ENCODE data around the gene ARID1B. TPM values are rescaled to one million over a fixed set of nuclear protein-coding genes. Genes with fewer than 3 reads are reported as not detected.

The ARID1B gene
- total and polyA plus RNA-seq, 12 donors = 11.2 to 63.2 (median 52.2) TPM

DNA sequence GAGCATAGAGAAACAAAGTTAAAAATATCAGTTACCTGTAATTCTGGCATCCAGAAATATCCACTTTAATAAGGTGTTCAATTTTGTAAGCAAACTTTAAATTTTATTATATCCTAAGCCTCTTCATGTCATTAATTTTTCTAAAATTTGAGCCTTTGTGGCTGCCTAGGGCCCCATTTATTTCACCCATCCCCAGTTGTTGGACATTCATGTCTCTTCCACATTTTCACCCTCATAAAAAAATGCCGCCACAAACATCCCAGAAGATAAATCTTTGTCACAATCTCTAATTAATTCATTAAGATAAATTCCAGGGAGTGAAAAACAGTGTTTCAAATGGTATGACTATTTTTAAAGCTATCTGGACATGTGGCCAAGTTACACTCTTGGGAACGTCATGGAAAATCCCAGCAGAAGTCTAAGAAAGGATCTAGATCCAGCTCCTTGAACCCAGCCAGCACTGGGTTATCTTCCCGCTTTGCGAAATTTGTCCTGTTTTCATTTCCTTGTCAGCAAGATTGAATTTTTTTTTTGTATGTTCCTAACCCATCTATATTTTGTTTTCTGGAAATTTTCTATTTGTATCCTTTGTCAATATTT is 448.9 kb downstream of the ARID1B start:
- Histone ChIP-seq H3K27me3 (no peaks in the 10 kb centered on the region), H3K4me3 (no peak overlapping the region), H3K9me3 (no peaks in the 10 kb centered on the region), H3K27ac (peak overlapping the region in 9 of 10 donors; percentile 20 to 77 (median 67)), H3K4me1 (peaks cover 0 to 41% (median 13%) of the 10 kb centered on the region in 9 donors), H3K36me3 (no peaks in the 10 kb centered on the region)
- ATAC-seq (peak in 7 of 8 donors; percentile 70 to 84 (median 79)), DNase-seq (peak in 1 of 2 donors; percentile 74)
- intact Hi-C loops (cut with DNase I) = loop anchor here in 6 of 10 donors (2.0 to 10.0 kb wide), 3 partner anchors 43 to 49 kb away; no protein-coding TSS in a partner anchor
- TF ChIP-seq, protein P1, sequence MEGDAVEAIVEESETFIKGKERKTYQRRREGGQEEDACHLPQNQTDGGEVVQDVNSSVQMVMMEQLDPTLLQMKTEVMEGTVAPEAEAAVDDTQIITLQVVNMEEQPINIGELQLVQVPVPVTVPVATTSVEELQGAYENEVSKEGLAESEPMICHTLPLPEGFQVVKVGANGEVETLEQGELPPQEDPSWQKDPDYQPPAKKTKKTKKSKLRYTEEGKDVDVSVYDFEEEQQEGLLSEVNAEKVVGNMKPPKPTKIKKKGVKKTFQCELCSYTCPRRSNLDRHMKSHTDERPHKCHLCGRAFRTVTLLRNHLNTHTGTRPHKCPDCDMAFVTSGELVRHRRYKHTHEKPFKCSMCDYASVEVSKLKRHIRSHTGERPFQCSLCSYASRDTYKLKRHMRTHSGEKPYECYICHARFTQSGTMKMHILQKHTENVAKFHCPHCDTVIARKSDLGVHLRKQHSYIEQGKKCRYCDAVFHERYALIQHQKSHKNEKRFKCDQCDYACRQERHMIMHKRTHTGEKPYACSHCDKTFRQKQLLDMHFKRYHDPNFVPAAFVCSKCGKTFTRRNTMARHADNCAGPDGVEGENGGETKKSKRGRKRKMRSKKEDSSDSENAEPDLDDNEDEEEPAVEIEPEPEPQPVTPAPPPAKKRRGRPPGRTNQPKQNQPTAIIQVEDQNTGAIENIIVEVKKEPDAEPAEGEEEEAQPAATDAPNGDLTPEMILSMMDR (IDR thresholded peaks at IDR 0.05) = no peak
- WGBS, 2 donors = 49 to 55% methylated on average over 4 of the region's 4 CpGs

DNA sequence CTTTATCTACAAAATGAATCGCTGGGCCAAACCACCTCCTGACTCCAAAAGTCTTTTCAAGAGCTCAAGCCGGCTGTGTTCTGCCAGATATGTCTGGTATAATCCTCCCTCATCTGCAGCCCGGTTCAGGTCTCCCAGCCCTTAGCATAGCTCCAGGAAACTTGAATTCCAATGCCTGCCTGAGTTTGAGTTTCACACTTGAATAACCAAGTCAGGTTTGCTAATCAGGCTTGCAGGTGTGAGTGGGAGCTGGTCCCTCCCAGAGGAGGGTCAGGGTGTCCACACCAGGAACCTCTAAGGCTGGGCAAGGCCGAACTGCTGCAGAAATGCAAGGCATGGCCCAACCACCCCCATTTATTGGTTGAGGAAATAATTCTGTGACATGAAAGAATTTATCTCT is 449.6 kb downstream of the ARID1B start:
- H3K4me3 ChIP-seq = no peak overlapping the region
- H3K27ac ChIP-seq = peak overlapping the region in 7 of 10 donors; percentile 19 to 77 (median 65)
- intact Hi-C loops (cut with DNase I) = loop anchor here in 6 of 10 donors (2.0 to 10.0 kb wide), 3 partner anchors 42 to 48 kb away; no protein-coding TSS in a partner anchor
- peak in 1 of 8 donors; percentile 19 for ATAC-seq
- H3K27me3 ChIP-seq = no peaks in the 10 kb centered on the region
- peaks cover 0 to 37% (median 13%) of the 10 kb centered on the region in 9 donors for H3K4me1 ChIP-seq
- 33 to 35% methylated on average over 4 of the region's 4 CpGs for whole genome bisulfite sequencing, 2 donors
- H3K9me3 ChIP-seq = no peaks in the 10 kb centered on the region
- no peaks in the 10 kb centered on the region for H3K36me3 ChIP-seq
- DNase-seq = no peak
- TF ChIP-seq, protein P1 (IDR thresholded peaks at IDR 0.05) = no peak

DNA sequence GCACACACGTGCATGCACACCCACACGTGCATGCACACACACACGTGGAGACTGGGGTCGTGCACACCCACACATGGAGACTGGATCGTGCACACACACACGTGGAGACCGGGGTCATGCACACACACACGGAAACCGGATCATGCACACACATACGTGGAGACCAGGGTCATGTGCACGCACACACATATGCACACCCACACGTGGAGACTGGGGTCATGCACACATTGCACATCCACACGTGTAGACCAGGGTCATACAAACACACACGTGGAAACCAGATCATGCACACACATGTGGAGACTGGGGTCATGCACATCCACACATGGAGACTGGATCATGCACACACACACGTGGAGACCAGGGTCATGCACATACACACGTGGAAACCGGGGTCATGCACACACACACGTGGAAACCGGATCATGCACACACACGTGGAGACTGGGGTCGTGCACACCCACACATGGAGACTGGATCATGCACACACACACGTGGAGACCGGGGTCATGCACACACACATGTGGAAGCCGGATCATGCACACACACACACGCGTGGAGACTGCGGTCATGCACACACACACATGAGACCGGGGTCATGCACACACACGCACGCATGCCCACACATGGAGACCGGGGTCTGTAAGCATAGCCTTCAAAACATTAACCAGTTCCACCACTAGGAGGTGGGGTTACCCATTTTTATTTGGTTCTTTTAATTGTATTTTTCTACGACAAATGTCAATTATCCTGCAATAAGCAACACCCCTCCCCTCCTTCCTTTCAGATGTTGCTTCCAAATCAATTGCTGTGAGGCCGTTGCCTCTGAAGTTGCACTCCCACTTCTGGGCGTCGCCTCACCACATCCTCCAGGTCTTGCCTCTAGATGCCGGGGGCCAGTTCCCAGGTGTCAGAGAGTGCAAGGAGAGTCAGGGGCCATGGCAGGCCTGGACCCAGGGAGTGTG is 450.3 kb downstream of the ARID1B start:
- 81 to 84% methylated on average over 36 of the region's 36 CpGs for WGBS, 2 donors
- Histone ChIP-seq H3K27ac (peak overlapping the region in 3 of 10 donors; percentile 19 to 67 (median 34)), H3K27me3 (no peaks in the 10 kb centered on the region), H3K4me1 (peaks cover 0 to 37% (median 13%) of the 10 kb centered on the region in 9 donors), H3K36me3 (no peaks in the 10 kb centered on the region), H3K9me3 (no peaks in the 10 kb centered on the region), H3K4me3 (no peak overlapping the region)
- TF ChIP-seq, protein P1 (IDR thresholded peaks at IDR 0.05) = peak in 8 of 9 donors; percentile 8 to 52 (median 37)
- intact Hi-C loops (cut with DNase I) = loop anchor here in 6 of 10 donors (2.0 to 10.0 kb wide), 3 partner anchors 41 to 47 kb away; no protein-coding TSS in a partner anchor
- DNase-seq (no peak), ATAC-seq (peak in 3 of 8 donors; percentile 13 to 33 (median 16))

Data from heart right ventricle (tissue), 16 donors.